Upper lobe of left lung (tissue), 6 donors: Measurements from ENCODE around the gene PRKCH. TPM values are rescaled to one million over a fixed set of nuclear protein-coding genes. Genes with fewer than 3 reads are reported as not detected.
"Not testable (repeated sequence)": the region's sequence is repeated elsewhere in the genome, so short reads cannot be mapped to it uniquely, and the experiment has no call there.

Source experiments
- ATAC-seq, 2 donors: fragments of 200-7000 bp; cut with Tn5 transposase; one replicate each; pipeline ENCODE4 v1.9.1; 2022; ENCODE audit warnings: mild to moderate bottlenecking in 2 of 2, moderate library complexity in 2 of 2; ENCODE audit not compliant: low FRiP score in 2 of 2
- DNase-seq, 2 donors: peaks; one replicate each; pipeline ENCODE4 v3.0.0-alpha.2; 2019 to 2020
- H3K27ac ChIP-seq, 4 donors: fragments of 200-600 bp; sonication (generic); one replicate each; pipeline ENCODE4 v1.5.1; 2016 to 2019
- H3K27me3 ChIP-seq, 4 donors: fragments of 200-600 bp; sonication (generic); one replicate each; pipeline ENCODE4 v1.5.1; 2017 to 2019
- H3K36me3 ChIP-seq, 4 donors: fragments of 200-600 bp; sonication (generic); one replicate each; pipeline ENCODE4 v1.5.1; 2016 to 2019
- H3K4me1 ChIP-seq, 4 donors: fragments of 200-600 bp; sonication (generic); one replicate each; pipeline ENCODE4 v1.5.1; 2018 to 2019
- H3K4me3 ChIP-seq, 4 donors: fragments of 200-600 bp; sonication (generic); one replicate each; pipeline ENCODE4 v1.5.1; 2017 to 2019; ENCODE audit warnings: mild to moderate bottlenecking in 2 of 4, moderate library complexity in 1 of 4
- H3K9me3 ChIP-seq, 4 donors: fragments of 200-600 bp; sonication (generic); one replicate each; pipeline ENCODE4 v1.5.1; 2018 to 2019
- CTCF ChIP-seq, 6 experiments: fragments of 450-650 bp in 4 of 6; fragments of 200-600 bp in 2 of 6; sonication (generic) in 2 of 6; IDR thresholded peaks; one replicate each; pipeline ENCODE4 v1.5.1; 2016 to 2019; ENCODE audit warnings: antibody characterized with exemption in 6 of 6
- EP300 ChIP-seq, 4 donors: sonication (generic); formaldehyde crosslinking; IDR thresholded peaks; one replicate each; pipeline ENCODE4 v1.5.1; 2017; ENCODE audit warnings: antibody characterized with exemption in 4 of 4, control low read depth in 2 of 4
- POLR2A ChIP-seq, 4 donors: fragments of 450-650 bp; IDR thresholded peaks; one replicate each; pipeline ENCODE4 v1.5.1; 2016 to 2017; ENCODE audit warnings: antibody characterized with exemption in 4 of 4, mild to moderate bottlenecking in 2 of 4
- POLR2AphosphoS5 ChIP-seq, 2 donors: sonication (generic); formaldehyde crosslinking; IDR thresholded peaks; one replicate each; pipeline ENCODE4 v1.5.1; 2017; ENCODE audit warnings: antibody characterized with exemption in 2 of 2
- WGBS, 2 donors: methylation state at CpG; one replicate each; pipeline ENCODE4 v1.1.5; 2017 to 2018; 5-methylcytosine and 5-hydroxymethylcytosine counted together
- total RNA-seq, 6 donors: library from RNA; depleted of rRNA in 4 of 6; stranded (reverse); fragments of >200 nt in 4 of 6; gene quantifications; one replicate each; pipeline versions ENCODE4 v1.1.0 to v1.2.1, GENCODE V29; 2016 to 2021
- donor health status: DM: no; HTN: no; CAD: no; lungs with moderate emphysema.
- donor health status: DM: no; HTN: yes; CAD: no; lungs with severe emphysema.

The PRKCH gene
- total RNA-seq, 6 donors from 2014 or later, result 54.0 to 102 (median 76.6) TPM

GRCh38 chr14:61525293-61526011 is 204.1 kb downstream of the PRKCH start:
- H3K27ac ChIP-seq, result peak overlapping the region; percentile 71 to 86 (median 74)
- DNase-seq (peak; percentile 25 to 93), ATAC-seq (peak; percentile 70 to 85)
- no peak for TF ChIP-seq CTCF (IDR thresholded peaks at IDR 0.05)
- peak in 1 of 4 donors; percentile 46 for TF ChIP-seq POLR2A (IDR thresholded peaks at IDR 0.05)
- peak; percentile 88 to 92 for TF ChIP-seq POLR2AphosphoS5 (IDR thresholded peaks at IDR 0.05)
- peak; percentile 52 to 99 (median 80) for TF ChIP-seq EP300 (IDR thresholded peaks at IDR 0.05)
- WGBS, 2 donors, result 54 to 61% methylated on average over 14 to 16 of the region's 16 CpGs
- H3K4me1 ChIP-seq, result peaks cover 51 to 61% (median 53%) of the 10 kb centered on the region in 4 donors
- H3K4me3 ChIP-seq, result no peak overlapping the region
- H3K27me3 ChIP-seq, result no peaks in the 10 kb centered on the region
- H3K9me3 ChIP-seq, result no peaks in the 10 kb centered on the region
- peaks cover 0 to 10% (median 2%) of the 10 kb centered on the region in 4 donors for H3K36me3 ChIP-seq

- WGBS, 2 donors, result 41 to 43% methylated on average over 4 to 9 of the region's 9 CpGs
- Histone ChIP-seq H3K27me3 (no peaks in the 10 kb centered on the region), H3K4me3 (no peak overlapping the region), H3K9me3 (no peaks in the 10 kb centered on the region), H3K36me3 (peaks cover 0 to 14% (median 2%) of the 10 kb centered on the region in 4 donors), H3K27ac (peak overlapping the region; percentile 71 to 86 (median 74)), H3K4me1 (peaks cover 61 to 72% (median 63%) of the 10 kb centered on the region in 4 donors)
- ATAC-seq, result peak; percentile 22 to 79
- TF ChIP-seq CTCF (IDR thresholded peaks at IDR 0.05) (peak in 2 of 6 experiments; percentile 7 to 14), EP300 (IDR thresholded peaks at IDR 0.05) (peak in 2 of 4 donors; percentile 37 to 84), POLR2A (IDR thresholded peaks at IDR 0.05) (no peak), POLR2AphosphoS5 (IDR thresholded peaks at IDR 0.05) (peak; percentile 18 to 54)
- DNase-seq, result peak; percentile 55 to 79
These were observed 205.3 kb downstream of the PRKCH start for GRCh38 chr14:61526405-61527312.

- Histone ChIP-seq H3K27me3 (no peaks in the 10 kb centered on the region), H3K27ac (peak overlapping the region; percentile 71 to 86 (median 74)), H3K4me1 (peaks cover 66 to 75% (median 70%) of the 10 kb centered on the region in 4 donors), H3K36me3 (peaks cover 0 to 14% (median 2%) of the 10 kb centered on the region in 4 donors), H3K9me3 (no peaks in the 10 kb centered on the region), H3K4me3 (no peak overlapping the region)
- ATAC-seq (peak in 1 of 2 donors; percentile 45), DNase-seq (peak in 1 of 2 donors; percentile 51)
- WGBS, 2 donors, result 52 to 53% methylated on average over 10 of the region's 10 CpGs
- TF ChIP-seq CTCF (IDR thresholded peaks at IDR 0.05), result no peak
- peak in 1 of 4 donors; percentile 36 for TF ChIP-seq POLR2A (IDR thresholded peaks at IDR 0.05)
These were observed 206.1 kb downstream of the PRKCH start for GRCh38 chr14:61527325-61528100.

- Histone ChIP-seq H3K27ac (peak overlapping the region in 1 of 4 donors; percentile 1), H3K27me3 (no peaks in the 10 kb centered on the region), H3K4me3 (no peak overlapping the region), H3K36me3 (peaks cover 0 to 17% (median 2%) of the 10 kb centered on the region in 4 donors), H3K9me3 (no peaks in the 10 kb centered on the region), H3K4me1 (peaks cover 65 to 78% (median 73%) of the 10 kb centered on the region in 4 donors)
- DNase-seq (no peak), ATAC-seq (no peak)
- no peak for TF ChIP-seq POLR2A (IDR thresholded peaks at IDR 0.05)
- TF ChIP-seq CTCF (IDR thresholded peaks at IDR 0.05), result no peak
- TF ChIP-seq EP300 (IDR thresholded peaks at IDR 0.05), result no peak
- no peak for TF ChIP-seq POLR2AphosphoS5 (IDR thresholded peaks at IDR 0.05)
- WGBS, 2 donors, result 54% methylated on average over 9 of the region's 9 CpGs
These were observed 207.2 kb downstream of the PRKCH start for GRCh38 chr14:61528591-61529021.

GRCh38 chr14:61529360-61529759 is 208.0 kb downstream of the PRKCH start:
- not testable (repeated sequence) for DNase-seq, H3K9me3 ChIP-seq, H3K4me3 ChIP-seq, H3K27me3 ChIP-seq, ATAC-seq, H3K27ac ChIP-seq
- Histone ChIP-seq H3K36me3 (peaks cover 0 to 20% (median 2%) of the 10 kb centered on the region in 4 donors), H3K4me1 (peaks cover 62 to 73% (median 67%) of the 10 kb centered on the region in 4 donors)
- 94 to 98% methylated on average over 3 of the region's 5 CpGs for WGBS, 2 donors
